GM21576 (cell line): ENCODE data around the gene DCAF7.

Source experiments
- ATAC-seq: cut with Tn5 transposase; IDR thresholded peaks from one replicate; pipeline ENCODE4 v1.9.1; 2021; ENCODE audit warnings: mild to moderate bottlenecking, moderate library complexity; ENCODE audit not compliant: unreplicated experiment

Gene DCAF7

DNA sequence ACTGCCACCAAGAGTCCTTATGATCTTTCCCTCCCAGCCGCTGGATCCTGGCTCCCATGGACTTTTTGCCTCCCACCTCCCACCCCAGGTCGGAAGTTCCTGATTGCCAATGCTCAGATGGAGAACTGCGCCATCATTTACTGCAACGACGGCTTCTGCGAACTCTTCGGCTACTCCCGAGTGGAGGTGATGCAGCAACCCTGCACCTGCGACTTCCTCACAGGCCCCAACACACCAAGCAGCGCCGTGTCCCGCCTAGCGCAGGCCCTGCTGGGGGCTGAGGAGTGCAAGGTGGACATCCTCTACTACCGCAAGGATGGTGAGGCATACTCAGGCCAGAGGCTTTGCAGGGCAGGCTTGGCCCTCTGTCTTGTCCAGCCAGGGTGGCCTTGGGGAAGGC is 26.2 kb upstream of the DCAF7 start:
- ATAC-seq = no peak

- ATAC-seq = no peak
Observed at GRCh38 chr17:63525190-63525946, 24.9 kb upstream of the DCAF7 start.

- no peak for ATAC-seq
Observed at GRCh38 chr17:63526861-63527260, 23.4 kb upstream of the DCAF7 start.

- no peak for ATAC-seq
Observed at GRCh38 chr17:63528183-63528582, 22.1 kb upstream of the DCAF7 start.

- no peak for ATAC-seq
Observed at GRCh38 chr17:63529711-63530556, 20.3 kb upstream of the DCAF7 start.

DNA sequence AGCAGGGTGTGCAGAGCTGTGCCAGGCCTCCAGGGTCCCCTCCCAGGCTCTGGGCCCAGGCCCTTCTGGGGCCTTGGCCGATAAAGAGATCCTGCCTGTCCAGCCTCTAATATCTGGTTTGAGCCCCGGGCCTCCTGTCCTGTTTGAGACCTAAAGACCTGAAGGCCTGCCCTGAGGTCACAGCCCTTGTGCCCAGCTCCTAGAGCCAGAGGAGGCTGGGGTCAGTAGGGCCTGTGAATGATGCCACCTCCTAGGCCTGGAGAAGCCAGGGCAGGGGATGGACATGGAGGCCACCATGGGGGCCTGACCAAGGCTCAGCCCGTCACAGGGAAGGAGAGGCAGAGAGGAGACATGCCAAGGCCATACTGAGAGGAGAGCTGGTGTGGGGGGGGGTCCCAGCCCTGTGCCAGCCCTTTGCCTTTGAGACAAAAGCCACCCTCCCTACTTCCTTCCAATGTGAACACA is 19.7 kb upstream of the DCAF7 start:
- ATAC-seq = no peak

GRCh38 chr17:63531022-63531965 is 19.0 kb upstream of the DCAF7 start:
- no peak for ATAC-seq

GRCh38 chr17:63533433-63534077 is 16.7 kb upstream of the DCAF7 start:
- no peak for ATAC-seq

DNA sequence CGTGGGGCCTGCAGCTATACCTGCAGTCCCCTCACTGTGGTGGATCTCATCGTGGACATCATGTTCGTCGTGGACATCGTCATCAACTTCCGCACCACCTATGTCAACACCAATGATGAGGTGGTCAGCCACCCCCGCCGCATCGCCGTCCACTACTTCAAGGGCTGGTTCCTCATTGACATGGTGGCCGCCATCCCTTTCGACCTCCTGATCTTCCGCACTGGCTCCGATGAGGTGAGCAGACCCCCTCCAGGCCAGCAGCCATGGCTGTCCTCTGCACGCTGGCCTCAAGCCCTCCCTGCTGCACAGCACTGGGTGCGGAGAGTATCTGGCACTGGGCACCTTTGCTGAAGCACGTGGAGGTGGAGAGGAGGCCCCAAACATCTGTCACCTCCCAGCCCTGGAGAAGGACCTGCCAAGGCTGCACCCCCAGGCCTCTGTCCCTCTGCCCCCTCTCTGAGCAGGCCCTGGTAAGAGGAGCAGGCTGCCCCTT is 16.2 kb upstream of the DCAF7 start:
- ATAC-seq = no peak

- no peak for ATAC-seq
Observed at GRCh38 chr17:63534816-63535455, 15.3 kb upstream of the DCAF7 start.

- no peak for ATAC-seq
Observed at GRCh38 chr17:63535640-63536039, 14.6 kb upstream of the DCAF7 start.

DNA sequence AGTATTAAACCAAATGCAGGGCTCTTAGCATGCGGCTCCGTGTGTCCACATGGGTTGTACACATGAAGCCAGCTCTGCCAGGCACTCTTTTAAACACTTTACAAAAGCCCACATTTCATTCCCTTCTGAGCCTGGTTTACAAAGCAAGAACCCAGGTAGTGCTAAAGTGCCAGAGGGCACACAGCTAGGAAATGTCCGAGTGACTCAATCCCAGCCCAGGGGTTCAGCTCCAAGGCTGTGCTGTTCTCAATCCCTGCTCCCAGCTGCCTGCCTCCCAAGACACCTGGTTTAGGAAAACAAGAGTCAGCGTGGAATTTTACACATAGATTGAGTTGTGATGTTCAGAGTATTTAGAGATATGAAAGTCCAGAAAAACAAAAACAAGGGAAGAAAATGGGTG is 13.3 kb upstream of the DCAF7 start:
- no peak for ATAC-seq

- no peak for ATAC-seq
Observed at GRCh38 chr17:63537991-63538692, 12.1 kb upstream of the DCAF7 start.

GRCh38 chr17:63538693-63539595 is 11.3 kb upstream of the DCAF7 start:
- no peak for ATAC-seq

DNA sequence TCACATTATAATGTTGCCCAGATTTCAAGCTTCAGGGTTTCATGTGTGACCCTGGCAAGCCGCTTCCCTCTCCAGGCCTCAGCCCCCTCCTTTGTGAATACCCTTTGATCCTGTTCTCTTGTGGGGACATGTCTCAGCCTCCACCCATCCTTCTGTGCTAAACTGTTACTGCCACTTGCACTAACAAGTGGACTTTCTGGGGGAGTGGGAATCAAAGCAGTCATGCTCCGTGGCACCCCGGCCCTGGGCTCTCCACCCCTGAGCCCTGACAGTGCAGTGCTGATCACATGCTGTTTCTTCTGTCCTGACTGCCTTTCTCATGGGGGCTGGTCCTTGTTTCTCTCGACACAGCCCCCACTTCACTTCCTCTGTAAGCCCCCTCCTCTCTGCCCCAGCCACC is 9.7 kb upstream of the DCAF7 start:
- no peak for ATAC-seq

DNA sequence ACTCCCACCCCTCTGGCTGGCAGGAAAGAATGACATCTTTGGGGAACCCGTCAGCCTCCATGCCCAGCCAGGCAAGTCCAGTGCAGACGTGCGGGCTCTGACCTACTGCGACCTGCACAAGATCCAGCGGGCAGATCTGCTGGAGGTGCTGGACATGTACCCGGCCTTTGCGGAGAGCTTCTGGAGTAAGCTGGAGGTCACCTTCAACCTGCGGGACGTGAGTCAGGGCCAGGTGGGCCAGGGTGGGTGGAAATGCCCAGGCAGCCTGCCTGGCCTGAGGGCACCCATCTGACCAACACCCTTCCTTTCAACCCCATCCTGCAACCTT is 8.1 kb upstream of the DCAF7 start:
- ATAC-seq = no peak

- no peak for ATAC-seq
Observed at GRCh38 chr17:63542942-63543821, 7.1 kb upstream of the DCAF7 start.
